ENCODE measurements around the gene LCE1F. TPM values are rescaled to one million over a fixed set of nuclear protein-coding genes. Genes with fewer than 3 reads are reported as not detected.

The LCE1F gene
- total and polyA plus RNA-seq, 3 donors from 2014 or later, result not detected

- no peaks in the 10 kb centered on the region for H3K9me3 ChIP-seq
- DNase-seq, result no peak
- H3K27ac ChIP-seq, result no peak overlapping the region
- intact Hi-C loops (cut with DNase I; ENCODE audit: low total_unique reads), result no loop called here
- 87 to 93% methylated on average over 6 of the region's 6 CpGs for WGBS, 2 donors
- H3K4me3 ChIP-seq, result no peak overlapping the region
- H3K27me3 ChIP-seq, result no peaks in the 10 kb centered on the region
- H3K4me1 ChIP-seq, result no peaks in the 10 kb centered on the region
- TF ChIP-seq CTCF (IDR thresholded peaks at IDR 0.05) (no peak), POLR2A (IDR thresholded peaks at IDR 0.05) (no peak)
- H3K36me3 ChIP-seq (ENCODE audit: low read depth, missing control alignments), result no peaks in the 10 kb centered on the region
Observed at GRCh38 chr1:152745765-152746444, 29.0 kb upstream of the LCE1F start.

GRCh38 chr1:152747831-152748230 is 27.1 kb upstream of the LCE1F start:
- Histone ChIP-seq H3K4me3 (no peak overlapping the region), H3K27me3 (no peaks in the 10 kb centered on the region), H3K36me3 (ENCODE audit: low read depth, missing control alignments) (no peaks in the 10 kb centered on the region), H3K4me1 (no peaks in the 10 kb centered on the region), H3K27ac (no peak overlapping the region), H3K9me3 (no peaks in the 10 kb centered on the region)
- 68 to 71% methylated on average over 1 of the region's 1 CpG for WGBS, 2 donors
- no peak for TF ChIP-seq POLR2A (IDR thresholded peaks at IDR 0.05)
- TF ChIP-seq CTCF (IDR thresholded peaks at IDR 0.05), result no peak
- intact Hi-C loops (cut with DNase I; ENCODE audit: low total_unique reads), result no loop called here
- no peak for DNase-seq

- Histone ChIP-seq H3K27me3 (no peaks in the 10 kb centered on the region), H3K27ac (no peak overlapping the region), H3K9me3 (no peaks in the 10 kb centered on the region), H3K4me3 (no peak overlapping the region), H3K36me3 (ENCODE audit: low read depth, missing control alignments) (no peaks in the 10 kb centered on the region), H3K4me1 (no peaks in the 10 kb centered on the region)
- 67 to 85% methylated on average over 1 of the region's 1 CpG for WGBS, 2 donors
- DNase-seq, result no peak
- intact Hi-C loops (cut with DNase I; ENCODE audit: low total_unique reads), result no loop called here
- TF ChIP-seq CTCF (IDR thresholded peaks at IDR 0.05) (no peak), POLR2A (IDR thresholded peaks at IDR 0.05) (no peak)
Observed at GRCh38 chr1:152752225-152752624, 22.7 kb upstream of the LCE1F start.

GRCh38 chr1:152753586-152753985 is 21.4 kb upstream of the LCE1F start:
- Histone ChIP-seq H3K4me3 (no peak overlapping the region), H3K27ac (no peak overlapping the region), H3K36me3 (ENCODE audit: low read depth, missing control alignments) (no peaks in the 10 kb centered on the region), H3K4me1 (no peaks in the 10 kb centered on the region), H3K27me3 (no peaks in the 10 kb centered on the region), H3K9me3 (no peaks in the 10 kb centered on the region)
- WGBS, 2 donors, result 30 to 65% methylated on average over 1 of the region's 1 CpG
- no peak for TF ChIP-seq POLR2A (IDR thresholded peaks at IDR 0.05)
- no peak for TF ChIP-seq CTCF (IDR thresholded peaks at IDR 0.05)
- intact Hi-C loops (cut with DNase I; ENCODE audit: low total_unique reads), result no loop called here
- DNase-seq, result no peak

GRCh38 chr1:152756872-152757271 is 18.1 kb upstream of the LCE1F start:
- no peak for TF ChIP-seq CTCF (IDR thresholded peaks at IDR 0.05)

More at GRCh38 chr1:152756872-152757271, 18.1 kb upstream of the LCE1F start:
- Histone ChIP-seq H3K9me3 (no peaks in the 10 kb centered on the region), H3K4me1 (no peaks in the 10 kb centered on the region), H3K36me3 (ENCODE audit: low read depth, missing control alignments) (no peaks in the 10 kb centered on the region), H3K27me3 (no peaks in the 10 kb centered on the region), H3K4me3 (no peak overlapping the region), H3K27ac (no peak overlapping the region)
- intact Hi-C loops (cut with DNase I; ENCODE audit: low total_unique reads), result no loop called here
- 77 to 82% methylated on average over 2 of the region's 2 CpGs for WGBS, 2 donors
- DNase-seq, result no peak

Data from testis (tissue), 3 donors.